Stimulated activated CD8-positive, alpha-beta memory T cell treated with anti-CD3 and anti-CD28 coated beads, Interleukin-4, amount 100 ng/mL, for 4 hours (primary cell): ENCODE data around the gene LMF2.
"Not testable (repeated sequence)": the region's sequence is repeated elsewhere in the genome, so short reads cannot be mapped to it uniquely, and the experiment has no call there.

Experiments used
- DNase-seq, 2 donors: peaks; one replicate each; pipeline ENCODE4 v3.0.0-alpha.2; 2020; ENCODE audit warnings: low read depth in 2 of 2, low spot score in 1 of 2

LMF2 gene

DNA sequence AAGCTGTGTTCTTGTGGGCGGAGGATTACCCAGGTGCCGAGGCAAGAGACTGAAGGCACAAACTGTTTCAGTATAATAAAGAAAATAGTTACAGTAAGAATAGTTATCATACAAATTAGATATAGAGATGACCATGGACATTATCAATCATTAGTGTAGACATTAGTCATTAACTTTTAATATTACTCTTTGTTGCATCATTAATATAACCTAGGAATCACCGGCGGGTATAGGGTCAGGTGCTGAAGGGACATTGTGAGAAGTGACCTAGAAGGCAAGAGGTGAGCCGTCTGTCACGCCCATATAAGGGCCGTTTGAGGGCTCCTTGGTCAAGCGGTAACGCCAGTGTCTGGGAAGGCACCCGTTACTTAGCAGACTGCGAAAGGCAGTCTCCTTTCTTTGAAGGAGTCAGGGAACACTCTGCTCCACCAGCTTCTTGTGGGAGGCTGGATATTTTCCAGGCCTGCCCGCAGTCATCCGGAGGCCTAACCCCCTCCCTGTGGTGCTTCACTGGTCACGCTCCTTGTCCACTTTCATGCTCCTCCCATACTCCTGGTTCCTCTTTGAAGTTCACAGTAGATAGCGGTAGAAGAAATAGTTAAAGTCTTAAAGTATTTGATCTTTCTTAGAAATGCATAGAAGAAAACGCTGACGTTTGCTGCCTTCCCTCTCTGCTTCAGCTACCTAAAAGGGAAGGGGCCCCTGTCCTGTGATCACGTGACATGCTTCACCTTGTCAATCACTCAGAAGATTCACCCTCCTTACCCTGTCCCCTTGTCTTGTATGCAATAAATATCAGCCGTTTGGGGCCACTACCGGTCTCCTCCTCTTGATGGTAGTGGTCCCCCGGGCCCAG is 26.6 kb upstream of the LMF2 start:
- not testable (repeated sequence) for DNase-seq

DNA sequence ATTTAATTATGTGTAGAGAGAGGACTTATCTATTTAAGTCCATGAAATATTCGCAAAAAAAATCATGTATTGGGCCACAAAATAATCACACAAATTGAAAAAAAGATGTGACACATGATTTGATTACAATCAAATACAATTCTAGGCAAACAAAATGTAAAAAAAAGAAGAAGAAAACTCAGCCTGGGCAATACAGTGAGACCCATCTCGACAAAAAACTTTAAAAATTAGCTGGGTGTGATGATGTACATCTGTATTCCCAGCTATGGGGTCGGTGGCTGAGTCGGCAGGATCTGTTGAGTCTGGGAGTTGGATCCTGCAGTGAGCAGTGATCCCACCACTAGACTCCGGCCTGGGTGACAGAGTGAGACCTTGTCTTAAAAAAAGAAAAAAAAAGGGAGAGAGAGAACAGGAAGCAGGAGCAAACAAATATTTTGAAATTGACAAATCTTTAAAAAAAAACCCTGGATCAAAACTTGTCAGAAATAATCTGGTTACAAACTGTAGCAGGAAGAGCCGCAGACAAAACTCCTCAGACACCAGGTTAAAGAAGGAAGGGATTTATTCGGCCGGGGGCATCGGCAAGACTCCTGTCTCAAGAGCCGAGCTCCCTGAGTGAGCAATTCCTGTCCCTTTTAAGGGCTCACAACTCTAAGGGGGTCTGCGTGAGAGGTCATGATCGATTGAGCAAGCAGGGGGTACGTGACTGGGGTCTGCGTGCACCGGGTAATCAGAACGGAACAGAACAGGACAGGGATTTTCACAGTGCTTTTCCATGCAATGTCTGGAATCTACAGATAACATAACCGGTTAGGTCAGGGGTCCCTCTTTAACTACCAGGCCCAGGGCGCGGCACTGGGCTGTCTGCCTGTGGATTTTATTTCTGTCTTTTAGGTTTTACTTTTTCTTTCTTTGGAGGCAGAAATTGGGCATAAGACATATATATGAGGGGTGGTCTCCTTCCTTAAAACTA is 25.6 kb upstream of the LMF2 start:
- DNase-seq = no peak

DNA sequence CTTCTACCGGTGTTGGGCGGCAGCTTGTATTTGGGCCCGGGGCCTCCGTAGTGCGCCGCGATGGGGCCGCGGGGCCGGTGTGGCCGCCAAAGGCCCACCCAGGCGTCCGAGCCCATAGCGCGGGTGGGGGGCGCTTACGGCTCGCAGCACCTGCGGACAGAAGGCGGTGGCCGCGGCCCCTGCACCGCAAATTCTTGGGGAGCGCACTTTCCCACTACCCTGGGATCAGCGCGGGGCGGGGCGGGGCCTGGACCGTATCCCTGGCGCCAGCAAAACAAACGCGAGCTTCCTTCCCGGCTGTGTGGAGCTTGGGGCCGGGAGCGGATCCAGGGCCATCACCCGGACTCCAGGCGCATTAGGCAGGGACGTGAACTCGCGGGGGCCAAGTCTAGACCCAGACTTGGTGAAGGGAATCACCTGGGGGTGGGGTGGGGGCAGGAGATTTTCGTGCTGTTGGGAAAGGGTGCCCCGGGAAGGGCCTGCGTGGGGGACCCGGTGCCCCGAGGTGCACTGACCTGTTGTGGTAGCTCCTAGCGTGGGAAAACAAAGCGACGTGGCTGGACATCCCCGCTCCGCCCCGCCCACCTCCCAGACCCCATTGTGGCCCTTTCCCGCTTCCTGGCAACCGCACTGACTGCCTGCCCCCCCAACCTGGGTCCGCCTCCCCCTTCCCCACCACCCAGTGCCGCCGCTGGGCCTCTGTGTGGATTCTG is 24.6 kb upstream of the LMF2 start:
- no peak for DNase-seq

DNA sequence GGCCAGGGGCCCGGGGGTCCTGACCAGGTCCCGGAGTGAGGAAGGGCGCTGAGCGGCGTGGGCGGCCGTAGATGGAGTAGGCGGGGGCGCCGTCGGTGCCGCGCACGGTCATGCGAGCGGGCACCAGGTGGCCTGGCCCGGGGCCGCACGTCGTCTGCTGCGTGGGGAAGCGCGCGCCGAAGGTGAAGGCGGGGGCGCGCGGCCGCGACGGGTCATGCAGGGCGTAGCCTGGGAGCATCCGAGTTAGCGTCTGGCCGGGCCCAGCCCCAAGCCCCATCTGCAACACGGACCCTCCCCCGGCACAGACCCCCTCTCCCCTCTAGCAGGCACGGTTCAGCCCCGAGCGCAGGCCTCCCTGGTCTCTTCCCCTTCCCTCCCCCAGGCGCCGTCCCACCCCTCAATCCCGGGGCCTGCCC is 24.1 kb upstream of the LMF2 start:
- peak in 1 of 2 donors; percentile 43 for DNase-seq

DNA sequence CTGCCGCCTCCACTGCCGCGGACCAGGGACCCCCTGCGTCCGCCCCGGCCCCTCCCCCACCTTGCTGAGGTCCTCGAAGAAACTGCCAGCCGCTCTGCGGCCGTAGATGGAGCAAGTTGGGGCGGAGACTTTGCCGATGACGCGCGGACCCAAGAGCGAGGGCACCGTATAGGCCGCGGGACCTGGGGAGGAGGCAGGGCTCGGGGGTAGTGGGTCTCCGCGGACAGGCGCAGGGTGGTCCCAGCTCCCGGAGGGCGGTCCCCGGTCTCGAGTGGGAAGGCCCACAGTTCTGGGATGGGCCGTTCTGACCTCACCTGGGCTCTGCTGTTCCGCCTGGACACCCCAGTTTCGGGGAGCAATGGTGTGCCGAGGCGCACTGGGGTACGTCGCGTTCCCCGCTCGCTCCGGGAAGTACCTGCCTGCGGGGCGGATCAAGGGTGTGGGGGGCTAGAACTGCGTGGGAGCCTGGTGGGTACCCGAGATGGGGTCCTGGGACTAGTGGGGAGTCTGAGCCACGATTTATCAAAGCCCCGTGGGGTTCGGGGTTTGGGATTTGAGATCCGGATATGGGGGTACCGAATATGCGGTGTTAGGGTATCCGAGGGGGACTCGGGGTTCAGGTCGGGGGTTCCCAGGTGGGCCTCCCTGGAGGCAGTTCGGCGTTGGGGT is 23.5 kb upstream of the LMF2 start:
- DNase-seq = peak in 1 of 2 donors; percentile 73

DNA sequence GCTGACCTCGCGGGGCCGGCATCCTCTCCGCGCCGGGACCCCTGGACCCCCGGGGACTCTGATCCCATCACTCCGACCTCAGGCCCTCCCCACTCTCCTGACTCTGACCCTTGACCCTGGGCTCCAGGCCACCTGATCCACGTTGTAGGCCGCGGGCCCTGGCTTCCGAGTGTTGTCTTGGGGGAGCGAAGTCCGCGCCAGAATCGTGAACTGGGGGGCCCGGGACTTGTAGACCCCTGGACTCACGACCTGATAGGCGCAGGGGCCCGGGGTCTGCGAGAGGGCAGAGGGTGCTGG is 23.0 kb upstream of the LMF2 start:
- DNase-seq = no peak

DNA sequence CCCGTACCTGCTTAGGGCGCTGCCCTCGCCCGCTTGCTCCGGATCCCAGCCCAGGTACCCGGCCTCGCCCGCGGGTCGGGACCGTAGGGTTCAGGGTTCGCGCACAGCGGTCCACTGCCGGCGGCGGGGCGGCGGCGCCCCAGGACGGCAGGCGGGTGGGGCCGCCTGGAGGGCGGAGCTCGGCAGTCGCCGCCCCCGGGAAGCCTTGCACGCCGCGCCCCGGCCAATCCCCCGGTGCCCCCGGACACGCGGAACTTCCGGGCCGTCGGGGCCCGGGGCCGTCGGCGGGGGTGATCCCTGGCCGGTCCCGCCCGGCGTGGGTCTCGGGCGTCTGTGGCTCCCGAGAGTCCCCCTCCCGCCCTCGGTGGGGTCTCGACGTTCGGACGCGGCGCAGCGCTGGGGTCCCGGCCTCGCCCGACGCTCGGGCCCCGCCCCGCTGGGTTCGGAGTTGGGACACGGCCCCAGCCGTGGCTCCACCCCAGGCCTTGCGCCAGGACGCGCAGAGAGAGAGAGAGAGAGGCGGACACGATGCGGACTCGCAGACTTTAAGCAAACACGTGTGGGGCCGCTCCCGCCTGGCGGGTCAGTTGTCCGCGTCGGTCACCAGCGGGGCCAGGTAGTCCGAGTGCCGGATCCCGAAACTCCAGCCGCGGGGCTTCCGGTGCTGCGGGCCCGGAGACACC is 22.5 kb upstream of the LMF2 start, which contains the start of gene TYMP:
TSS of gene TYMP (minus strand) at position 116 of the 683 bp plus-strand sequence. CDS start 303 bp downstream, outside the sequence.
- DNase-seq = peak in 1 of 2 donors; percentile 36

DNA sequence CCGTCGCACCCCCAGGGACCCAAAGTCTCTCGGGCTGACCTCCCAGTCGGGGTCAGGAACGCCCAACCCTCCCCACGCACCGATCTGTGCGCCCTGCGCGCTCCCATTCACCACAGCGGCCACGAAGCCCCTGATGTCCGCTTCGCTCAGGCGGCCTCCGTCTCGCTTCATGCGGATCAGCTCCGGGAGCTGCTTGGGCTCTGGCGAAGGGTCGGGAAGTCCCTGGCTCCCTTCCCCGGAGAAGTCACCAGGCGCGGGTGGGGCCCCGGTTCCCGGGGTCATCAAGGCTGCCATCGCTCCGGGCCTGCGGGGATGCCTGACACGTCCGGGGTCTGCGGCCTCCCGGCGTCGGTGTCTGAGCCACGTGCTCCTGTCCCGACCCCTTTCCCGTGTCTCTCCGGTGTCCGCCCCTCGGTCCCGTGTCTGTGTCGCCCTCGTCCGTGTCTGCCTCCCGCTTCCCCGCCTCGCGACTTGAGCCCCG is 22.0 kb upstream of the LMF2 start:
- DNase-seq = no peak

DNA sequence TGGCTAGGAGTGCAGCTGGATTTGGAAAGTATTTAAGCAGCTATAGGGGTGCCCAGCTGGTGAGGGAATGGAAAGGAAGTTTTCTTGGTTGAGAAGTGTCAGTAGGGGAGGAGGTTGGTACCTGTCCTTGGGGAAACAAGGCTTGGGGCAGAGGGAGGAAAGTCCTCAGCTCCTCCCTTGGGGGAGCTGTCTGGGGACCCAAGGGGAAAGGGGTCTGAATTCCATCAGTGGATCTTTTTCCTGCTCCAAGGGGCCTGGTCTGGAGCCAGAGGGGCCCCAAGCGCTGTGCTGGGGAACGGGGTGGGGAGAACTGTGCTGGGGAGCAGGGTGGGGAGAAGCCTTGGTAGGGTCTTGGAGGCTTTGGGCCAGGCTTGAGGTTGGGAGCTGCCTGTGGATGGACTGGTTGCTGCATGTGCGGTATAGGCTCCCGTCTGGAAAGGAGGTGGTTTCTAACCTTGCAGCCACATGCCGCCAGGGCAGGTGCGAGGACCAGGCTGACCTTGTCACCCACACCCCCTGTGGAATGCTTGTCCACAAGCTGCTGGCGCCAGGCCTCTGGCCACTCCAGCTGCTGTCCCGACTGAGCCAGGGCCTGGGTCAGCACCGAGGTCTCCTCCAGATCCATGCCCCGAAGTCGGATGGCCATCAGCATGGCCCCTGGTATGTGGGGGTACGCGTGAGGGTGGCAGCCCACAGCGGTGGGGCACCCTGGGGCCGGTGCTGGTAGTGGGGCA is 21.3 kb upstream of the LMF2 start:
- DNase-seq = no peak

DNA sequence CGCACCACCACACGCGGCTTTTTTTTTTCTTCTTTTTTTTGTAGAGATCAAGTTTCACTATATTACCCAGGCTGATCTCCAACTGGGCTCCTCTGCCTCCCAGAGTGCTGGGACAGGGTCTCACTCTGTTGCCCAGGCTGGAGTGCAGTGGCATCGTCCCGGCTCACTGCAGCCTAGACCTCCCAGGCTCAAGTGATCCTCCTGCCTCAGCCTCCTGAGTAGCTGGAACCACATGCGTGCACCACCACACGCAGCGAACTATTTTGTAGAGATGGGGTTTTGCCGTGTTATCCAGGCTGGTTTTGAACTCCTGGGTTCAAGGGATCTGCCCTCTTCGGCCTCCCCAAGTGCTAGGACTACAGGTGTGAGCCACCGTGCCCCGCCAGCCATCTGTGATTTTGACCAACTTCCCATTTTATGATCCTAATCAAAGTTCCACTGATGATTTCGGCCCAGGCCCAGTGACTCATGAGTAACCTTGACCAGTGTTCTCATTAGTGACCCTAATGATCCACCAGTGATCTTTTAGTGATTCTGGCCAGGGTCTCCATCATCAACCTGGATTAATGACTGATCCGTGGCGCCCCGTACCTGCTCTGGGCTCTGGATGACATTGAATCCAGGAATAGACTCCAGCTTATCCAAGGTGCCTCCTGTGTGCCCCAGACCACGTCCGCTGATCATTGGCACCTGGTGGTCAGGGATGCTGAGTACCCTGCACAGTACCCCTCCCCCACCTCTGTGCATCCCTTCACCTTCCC is 20.6 kb upstream of the LMF2 start:
- no peak for DNase-seq

DNA sequence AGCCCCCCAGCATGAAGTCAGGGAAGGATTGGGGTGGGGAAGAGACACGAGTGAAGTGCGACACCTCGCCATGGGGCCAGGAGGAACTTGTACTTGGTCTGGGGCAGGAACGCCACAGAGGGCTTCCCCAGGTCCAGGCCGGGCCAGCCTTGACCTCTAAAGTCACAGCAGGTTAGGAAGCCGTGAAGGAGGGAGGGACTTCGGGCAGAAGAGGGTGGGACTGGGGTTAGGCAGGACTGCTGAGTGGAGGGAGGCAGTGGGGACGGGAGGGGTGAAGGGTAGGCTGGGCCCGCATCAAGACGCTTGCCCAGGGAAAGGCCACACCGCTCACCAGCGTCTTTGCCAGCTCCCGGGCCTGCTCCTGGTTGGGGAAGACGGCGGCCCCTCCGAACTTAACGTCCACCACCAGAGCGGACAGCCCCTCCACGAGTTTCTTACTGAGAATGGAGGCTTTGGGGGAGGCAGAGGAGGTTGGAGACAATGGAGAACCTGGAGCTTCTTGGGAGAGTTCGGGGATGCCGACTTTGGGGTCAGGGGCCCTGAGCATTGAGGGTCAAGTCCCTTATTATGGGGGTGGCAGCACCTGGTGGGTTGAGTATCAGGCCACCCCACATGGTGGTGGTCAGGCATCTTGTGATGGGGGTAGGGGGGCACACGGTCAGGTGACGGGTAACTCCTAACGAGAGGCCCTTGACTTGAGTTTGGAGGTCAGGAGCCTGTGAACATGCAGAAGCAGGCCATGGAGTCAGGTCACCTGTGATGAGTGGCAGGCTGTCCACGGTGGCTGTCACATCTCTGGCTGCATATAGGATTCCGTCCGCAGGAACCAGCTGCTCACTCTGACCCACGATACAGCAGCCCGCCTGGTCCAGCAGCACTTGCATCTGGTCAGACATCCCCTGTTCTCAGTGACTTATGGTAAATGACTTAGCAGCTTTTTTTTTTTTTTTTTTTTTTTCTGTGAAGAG is 19.6 kb upstream of the LMF2 start:
- DNase-seq = no peak

DNA sequence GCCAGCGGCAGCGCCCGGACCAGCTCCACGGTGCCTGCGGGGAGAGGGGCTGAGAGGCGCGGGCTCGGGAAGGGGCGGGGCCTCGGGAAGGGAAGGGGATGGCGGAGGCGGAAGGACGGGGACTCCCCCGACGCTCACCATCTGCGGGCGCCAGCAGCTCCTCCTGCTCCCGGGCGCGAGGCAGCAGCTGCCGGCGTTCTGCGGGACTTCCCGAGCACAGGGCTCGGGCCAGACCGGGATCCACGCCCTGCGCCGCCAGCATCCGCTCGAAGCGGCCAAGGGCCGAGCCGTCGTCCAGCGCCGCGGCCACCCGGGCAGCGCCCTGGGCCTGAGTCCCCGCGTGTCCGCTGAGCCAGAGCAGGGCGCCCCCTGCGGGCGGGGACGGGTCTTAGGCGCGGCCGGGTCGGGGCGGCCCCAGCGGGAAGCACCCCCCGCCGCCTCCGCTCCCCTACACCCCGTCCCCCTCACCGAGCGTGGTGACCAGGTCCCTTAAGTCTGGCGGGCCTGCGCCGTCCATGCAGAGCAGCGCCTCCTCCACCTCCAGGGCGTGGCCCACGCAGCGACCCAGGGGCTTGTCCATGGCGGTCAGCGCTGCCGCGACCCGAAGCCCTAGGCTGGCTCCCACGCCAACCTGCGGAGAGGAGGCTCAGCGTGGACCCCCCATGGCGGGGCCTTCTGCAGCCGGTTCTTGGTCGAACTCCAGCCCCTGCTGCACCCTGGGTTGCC is 18.8 kb upstream of the LMF2 start:
- peak in 1 of 2 donors; percentile 69 for DNase-seq

DNA sequence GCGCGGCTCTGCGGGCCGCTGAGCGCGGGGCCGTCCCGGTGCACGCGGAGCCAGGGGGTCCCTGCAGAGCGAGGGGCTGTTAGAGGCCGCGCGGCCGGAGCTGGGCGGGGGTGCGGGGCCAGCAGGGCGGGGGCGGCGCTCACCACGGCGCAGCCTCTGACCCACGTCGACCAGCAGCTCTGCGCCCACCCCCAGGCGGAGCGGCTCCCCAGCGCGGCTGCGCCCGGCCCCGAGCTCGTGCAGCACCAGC is 18.3 kb upstream of the LMF2 start:
- no peak for DNase-seq

DNA sequence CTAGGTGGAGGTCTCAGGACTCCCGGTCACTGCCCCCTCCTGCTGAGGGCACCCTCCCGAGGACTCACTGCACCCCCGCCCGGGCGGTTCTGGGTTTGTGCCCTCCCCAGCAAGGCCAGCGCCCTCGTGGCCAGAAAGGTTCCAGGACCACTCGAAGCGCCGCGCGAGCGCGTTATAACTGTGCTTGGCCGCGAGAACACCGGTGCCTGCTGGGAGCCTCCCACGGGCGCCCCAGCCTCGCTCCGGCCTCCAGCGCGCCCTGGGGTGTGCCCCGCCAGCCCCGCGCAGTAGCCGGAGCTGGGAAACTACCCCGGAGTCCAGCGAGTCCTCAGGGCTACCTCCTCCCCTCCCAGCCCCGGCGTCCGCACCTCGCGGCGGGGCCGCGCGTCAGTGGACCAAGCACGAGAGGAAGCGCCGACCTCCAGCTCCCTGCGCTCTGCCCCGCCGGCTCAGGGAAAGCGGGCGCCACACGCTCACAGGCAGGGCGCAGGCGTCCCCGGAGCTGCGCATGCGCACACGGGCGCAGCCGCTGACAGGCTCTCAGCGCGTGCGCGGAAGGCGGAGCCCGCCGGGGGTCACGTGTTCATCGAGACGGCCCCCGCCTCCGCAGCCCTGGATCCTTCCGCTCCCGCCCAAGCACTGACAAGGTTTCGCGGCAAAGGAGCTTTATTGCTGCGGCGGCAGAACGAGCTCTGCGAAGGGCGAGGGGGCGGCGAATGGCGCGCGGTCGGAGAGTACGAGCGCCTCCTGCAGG is 17.8 kb upstream of the LMF2 start, which contains the start of gene SCO2:
TSS of gene SCO2 (minus strand) at position 495 of the 754 bp plus-strand sequence. CDS start 1,187 bp downstream, outside the sequence.
- peak; percentile 92 to 96 for DNase-seq

DNA sequence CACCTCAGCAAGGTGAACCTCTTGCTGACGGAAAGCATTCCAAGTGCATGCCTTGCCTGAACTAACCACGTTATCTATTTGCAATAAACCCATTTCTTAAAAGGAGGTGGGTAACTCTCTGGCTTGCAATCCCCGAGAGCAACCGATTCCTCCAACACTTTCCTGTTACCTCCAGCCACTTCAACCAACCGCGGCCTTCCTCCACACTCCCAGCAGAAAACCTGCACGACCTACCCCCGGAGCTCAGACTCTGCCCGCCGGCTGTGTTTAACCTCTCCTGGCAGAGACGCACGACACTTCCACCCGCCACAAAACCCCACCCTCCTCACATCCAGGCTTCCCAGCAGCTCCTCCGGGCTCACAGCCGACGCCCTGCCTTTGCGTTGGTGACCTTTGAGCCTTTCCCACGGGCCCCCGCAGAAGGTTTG is 17.2 kb upstream of the LMF2 start:
- no peak for DNase-seq
